Activated CD4-positive, alpha-beta T cell treated with anti-CD3 and anti-CD28 coated beads, Interleukin-2, amount 50 U/mL, for 24 hours (primary cell): ENCODE results near the gene SMCO3.
A peak's percentile ranks its signal among the peaks of the same experiment; 100 is the strongest.

ENCODE experiments used
- DNase-seq, 2 donors: peaks; one replicate each; pipeline ENCODE4 v3.0.0-alpha.2; 2020; ENCODE audit warnings: low read depth in 1 of 2, low spot score in 1 of 2

SMCO3 gene

GRCh38 chr12:14814014-14814413 is at the start of gene SMCO3:
SMCO3 (minus strand) TSS chr12:14814182; CDS start chr12:14806680, 7,502 bp downstream.
- no peak for DNase-seq

GRCh38 chr12:14860490-14860889 is 46.5 kb upstream of the SMCO3 start:
- no peak for DNase-seq

GRCh38 chr12:14858513-14858912 is 44.5 kb upstream of the SMCO3 start:
- no peak for DNase-seq

GRCh38 chr12:14854586-14855183 is 40.7 kb upstream of the SMCO3 start:
- DNase-seq = no peak

GRCh38 chr12:14853961-14854360 is 40.0 kb upstream of the SMCO3 start:
- DNase-seq = no peak

- no peak for DNase-seq
These were observed 38.9 kb upstream of the SMCO3 start for GRCh38 chr12:14852880-14853279.

- DNase-seq = no peak
These were observed 37.1 kb upstream of the SMCO3 start for GRCh38 chr12:14850929-14851663.

- no peak for DNase-seq
These were observed 35.7 kb upstream of the SMCO3 start for GRCh38 chr12:14849661-14850060.

- no peak for DNase-seq
These were observed 33.0 kb upstream of the SMCO3 start for GRCh38 chr12:14846876-14847580.

GRCh38 chr12:14846042-14846587 is 32.1 kb upstream of the SMCO3 start:
- no peak for DNase-seq

- peak in 1 of 2 donors; percentile 40 for DNase-seq
These were observed 31.4 kb upstream of the SMCO3 start for GRCh38 chr12:14845350-14845750.

- DNase-seq = no peak
These were observed 30.4 kb upstream of the SMCO3 start for GRCh38 chr12:14844401-14844800.

GRCh38 chr12:14843425-14843887 is 29.5 kb upstream of the SMCO3 start, which contains the start of gene ART4:
ART4 (minus strand) TSS chr12:14843526; CDS start chr12:14843113, 413 bp downstream.
- DNase-seq = no peak

GRCh38 chr12:14842315-14842714 is 28.3 kb upstream of the SMCO3 start:
- no peak for DNase-seq

GRCh38 chr12:14841761-14842160 is 27.8 kb upstream of the SMCO3 start:
- DNase-seq = no peak

- DNase-seq = no peak
These were observed 26.6 kb upstream of the SMCO3 start for GRCh38 chr12:14840616-14841015.

GRCh38 chr12:14839262-14839661 is 25.3 kb upstream of the SMCO3 start:
- DNase-seq = no peak

- no peak for DNase-seq
These were observed 22.6 kb upstream of the SMCO3 start for GRCh38 chr12:14836336-14837210.

GRCh38 chr12:14834509-14834908 is 20.5 kb upstream of the SMCO3 start:
- no peak for DNase-seq

- DNase-seq = no peak
These were observed 20.0 kb upstream of the SMCO3 start for GRCh38 chr12:14833952-14834351.

- DNase-seq = no peak
These were observed 19.4 kb upstream of the SMCO3 start for GRCh38 chr12:14833336-14833735.
